ENCODE results near the gene PKD2L1.

- TF ChIP-seq POLR2AphosphoS5 (IDR thresholded peaks at IDR 0.05; ENCODE audit: low read depth, low read length) (no peak), REST (IDR thresholded peaks at IDR 0.05; ENCODE audit: insufficient read depth in 1 of 2, low read depth in 2 of 2, low read length in 2 of 2) (no peak)
Measured at GRCh38 chr10:100239851-100240250, 90.2 kb downstream of the PKD2L1 start.

Measured in PFSK-1 (cell line).